ENCODE measurements around the gene MAL. TPM values are rescaled to one million over a fixed set of nuclear protein-coding genes. Genes with fewer than 3 reads are reported as not detected.

The MAL gene
- total and polyA plus RNA-seq, 8 donors, result 3.2 to 198 (median 26.9) TPM

- intact Hi-C loops (cut with DNase I; ENCODE audit: low total_unique reads), result no loop called here
- Histone ChIP-seq H3K27ac (peak overlapping the region in 1 of 5 donors; percentile 24), H3K27me3 (peaks cover 0 to 80% (median 47%) of the 10 kb centered on the region in 3 donors), H3K36me3 (no peaks in the 10 kb centered on the region), H3K9me3 (no peaks in the 10 kb centered on the region), H3K4me3 (peak overlapping the region in 2 of 4 donors; percentile 40 to 48), H3K4me1 (peaks cover 13 to 46% (median 22%) of the 10 kb centered on the region in 4 donors)
- no peak for TF ChIP-seq CTCF (IDR thresholded peaks at IDR 0.05)
- TF ChIP-seq EP300 (IDR thresholded peaks at IDR 0.05), result no peak
- no peak for TF ChIP-seq POLR2A (IDR thresholded peaks at IDR 0.05)
- TF ChIP-seq POLR2AphosphoS5 (IDR thresholded peaks at IDR 0.05), result no peak
- 50 to 77% (median 68%) methylated on average over 10 to 11 of the region's 11 CpGs for WGBS, 5 donors
- DNase-seq, result no peak
Observed at GRCh38 chr2:95024371-95024770, 1.1 kb upstream of the MAL start.

GRCh38 chr2:95024960-95025405, 525 bp upstream of the MAL start:
- no peak for DNase-seq
- TF ChIP-seq CTCF (IDR thresholded peaks at IDR 0.05) (no peak), POLR2A (IDR thresholded peaks at IDR 0.05) (no peak), POLR2AphosphoS5 (IDR thresholded peaks at IDR 0.05) (no peak), EP300 (IDR thresholded peaks at IDR 0.05) (no peak)
- peaks cover 0 to 83% (median 47%) of the 10 kb centered on the region in 3 donors for H3K27me3 ChIP-seq

GRCh38 chr2:95026471-95027368, 1.2 kb downstream of the MAL start:
- Histone ChIP-seq H3K9me3 (no peaks in the 10 kb centered on the region), H3K27ac (peak overlapping the region; percentile 22 to 81 (median 60)), H3K4me1 (peaks cover 13 to 46% (median 28%) of the 10 kb centered on the region in 4 donors), H3K27me3 (peaks cover 0 to 89% (median 47%) of the 10 kb centered on the region in 3 donors), H3K4me3 (peak overlapping the region; percentile 40 to 54 (median 48)), H3K36me3 (no peaks in the 10 kb centered on the region)
- 16 to 33% (median 25%) methylated on average over 28 to 47 of the region's 47 CpGs for WGBS, 5 donors
- DNase-seq, result peak; percentile 59 to 73
- intact Hi-C loops (cut with DNase I; ENCODE audit: low total_unique reads), result no loop called here
- TF ChIP-seq CTCF (IDR thresholded peaks at IDR 0.05), result no peak
- TF ChIP-seq POLR2AphosphoS5 (IDR thresholded peaks at IDR 0.05), result peak in 1 of 3 donors; percentile 41
- no peak for TF ChIP-seq POLR2A (IDR thresholded peaks at IDR 0.05)

More at GRCh38 chr2:95024960-95025405, 525 bp upstream of the MAL start:
- peak overlapping the region in 3 of 5 donors; percentile 33 to 81 (median 67) for H3K27ac ChIP-seq
- no peaks in the 10 kb centered on the region for H3K9me3 ChIP-seq
- H3K36me3 ChIP-seq, result no peaks in the 10 kb centered on the region
- H3K4me3 ChIP-seq, result peak overlapping the region; percentile 40 to 54 (median 48)
- 18 to 37% (median 28%) methylated on average over 26 to 30 of the region's 30 CpGs for WGBS, 5 donors
- peaks cover 13 to 46% (median 22%) of the 10 kb centered on the region in 4 donors for H3K4me1 ChIP-seq
- intact Hi-C loops (cut with DNase I; ENCODE audit: low total_unique reads), result no loop called here

DNA sequence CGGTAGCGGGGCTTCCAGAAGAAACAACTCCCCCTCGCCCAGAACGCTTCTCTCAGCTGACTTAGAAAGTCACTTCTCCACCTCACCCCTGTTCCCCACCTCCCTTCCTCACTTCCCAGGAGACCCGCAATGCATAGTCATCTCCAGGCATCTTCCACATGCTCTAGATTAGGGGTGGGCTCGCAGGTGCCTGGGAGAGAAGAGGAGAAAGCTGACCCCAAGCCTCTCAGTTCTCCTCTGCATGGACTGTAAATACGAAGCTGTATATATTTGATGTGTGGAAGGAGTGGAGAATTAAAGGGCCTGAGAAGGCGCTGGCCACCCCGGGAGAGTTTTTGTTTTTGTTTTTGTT, 1.8 kb downstream of the MAL start:
- no peak for DNase-seq
- no peaks in the 10 kb centered on the region for H3K9me3 ChIP-seq
- 52 to 71% (median 63%) methylated on average over 9 of the region's 9 CpGs for WGBS, 5 donors
- no peak overlapping the region for H3K27ac ChIP-seq
- TF ChIP-seq POLR2A (IDR thresholded peaks at IDR 0.05), result no peak
- TF ChIP-seq EP300 (IDR thresholded peaks at IDR 0.05), result no peak
- TF ChIP-seq CTCF (IDR thresholded peaks at IDR 0.05), result no peak
- TF ChIP-seq POLR2AphosphoS5 (IDR thresholded peaks at IDR 0.05), result no peak
- peaks cover 13 to 42% (median 28%) of the 10 kb centered on the region in 4 donors for H3K4me1 ChIP-seq
- no peaks in the 10 kb centered on the region for H3K36me3 ChIP-seq
- H3K27me3 ChIP-seq, result peaks cover 0 to 89% (median 47%) of the 10 kb centered on the region in 3 donors
- intact Hi-C loops (cut with DNase I; ENCODE audit: low total_unique reads), result no loop called here
- H3K4me3 ChIP-seq, result peak overlapping the region in 1 of 4 donors; percentile 40

Data from stomach (tissue), 9 donors.